Common myeloid progenitor, CD34-positive (primary cell): Measurements from ENCODE around the gene EPS8L1.
A peak's percentile ranks its signal among the peaks of the same experiment; 100 is the strongest.

ENCODE experiments used
- CTCF ChIA-PET: fragments of 350-600 bp; sonication (Branson Sonifier 250); formaldehyde crosslinking; loops from one replicate; lab custom pipeline; 2021; ENCODE audit warnings: antibody characterized with exemption; lab: Charles Lee
- POLR2A ChIA-PET: fragments of 350-600 bp; sonication (Branson Sonifier 250); formaldehyde crosslinking; loops from one replicate; lab custom pipeline; 2021; ENCODE audit warnings: antibody characterized with exemption; lab: Charles Lee
- DNase-seq, 3 donors: peaks; one replicate each; pipeline versions ENCODE4 v3.0.0 to v3.0.0-alpha.2; 2013
- H3K27ac ChIP-seq, 2 experiments: 1 replicate in 1 of 2; 2 replicates in 1 of 2; pipeline ENCODE4 v1.7.0; 2013; ENCODE audit warnings: inconsistent platforms in 2 of 2, low read length in 2 of 2, mild to moderate bottlenecking in 2 of 2, low read depth in 1 of 2, moderate library complexity in 1 of 2; ENCODE audit not compliant: severe bottlenecking in 2 of 2, insufficient read depth in 1 of 2, poor library complexity in 1 of 2
- H3K27me3 ChIP-seq, 5 experiments: replicated peaks in 2 of 5; 1 replicate in 3 of 5; 2 replicates in 2 of 5; pipeline versions ENCODE4 v1.6.1 to v1.7.0; 2013; ENCODE audit warnings: low read length in 4 of 5, mild to moderate bottlenecking in 2 of 5, moderate library complexity in 2 of 5, inconsistent platforms in 1 of 5; ENCODE audit not compliant: insufficient read depth in 5 of 5, control insufficient read depth in 4 of 5
- H3K36me3 ChIP-seq, 4 experiments: 1 replicate in 2 of 4; 2 replicates in 2 of 4; pipeline versions ENCODE4 v1.6.1 to v1.7.0; 2013; ENCODE audit warnings: low read length in 3 of 4, control low read depth in 1 of 4, mild to moderate bottlenecking in 1 of 4; ENCODE audit not compliant: control insufficient read depth in 4 of 4, insufficient read depth in 4 of 4
- H3K4me1 ChIP-seq, 4 experiments: 1 replicate in 3 of 4; 2 replicates in 1 of 4; pipeline versions ENCODE4 v1.6.1 to v1.7.1; 2013; ENCODE audit warnings: low read length in 3 of 4, mild to moderate bottlenecking in 3 of 4, control low read depth in 1 of 4, inconsistent platforms in 1 of 4, moderate library complexity in 1 of 4; ENCODE audit not compliant: control insufficient read depth in 4 of 4, insufficient read depth in 4 of 4; ENCODE audit errors: control extremely low read depth in 1 of 4
- H3K4me3 ChIP-seq, 7 experiments: 1 replicate in 4 of 7; 2 replicates in 3 of 7; pipeline versions ENCODE4 v1.5.1 to v1.7.0; 2013; ENCODE audit warnings: mild to moderate bottlenecking in 7 of 7, low read length in 6 of 7, moderate library complexity in 6 of 7, inconsistent platforms in 2 of 7, low read depth in 2 of 7, control low read depth in 1 of 7; ENCODE audit not compliant: insufficient read depth in 4 of 7, control insufficient read depth in 1 of 7; ENCODE audit errors: extremely low read depth in 1 of 7
- H3K9me3 ChIP-seq, 5 experiments: 1 replicate in 4 of 5; 2 replicates in 1 of 5; pipeline versions ENCODE4 v1.6.1 to v1.7.1; 2013; ENCODE audit warnings: low read length in 4 of 5, mild to moderate bottlenecking in 2 of 5, inconsistent platforms in 1 of 5, low read depth in 1 of 5, moderate library complexity in 1 of 5; ENCODE audit not compliant: control insufficient read depth in 4 of 5, insufficient read depth in 2 of 5; ENCODE audit errors: control extremely low read depth in 1 of 5
- WGBS: methylation state at CpG from one replicate; pipeline ENCODE4 v1.1.5; 2013; ENCODE audit not compliant: insufficient coverage; 5-methylcytosine and 5-hydroxymethylcytosine counted together

EPS8L1 gene

DNA sequence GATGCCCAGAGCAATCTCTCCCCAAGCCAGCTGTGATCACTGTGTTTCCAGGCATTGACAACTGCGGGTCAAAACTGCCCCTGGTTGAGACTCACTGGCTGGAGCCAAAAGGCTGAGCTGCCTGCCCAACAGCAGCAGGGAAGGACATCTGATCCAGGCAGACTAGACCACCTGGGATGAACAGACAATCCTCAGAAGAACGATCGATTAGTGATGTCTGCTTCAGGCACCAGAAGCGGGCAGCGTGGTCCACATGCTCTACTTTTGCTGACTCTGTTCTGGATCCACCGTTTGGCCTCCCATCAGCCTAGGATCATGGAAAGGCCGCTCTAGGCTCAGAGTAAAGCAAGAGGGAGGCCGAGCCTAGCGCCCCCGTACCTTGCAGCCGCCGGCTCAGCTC, 27.7 kb upstream of the EPS8L1 start:
- no peak for DNase-seq
- Histone ChIP-seq H3K4me1 (peaks cover 0 to 3% (median 1%) of the 10 kb centered on the region in 4 experiments), H3K27me3 (no peaks in the 10 kb centered on the region), H3K27ac (no peak overlapping the region), H3K36me3 (peaks cover 7 to 62% (median 53%) of the 10 kb centered on the region in 4 experiments), H3K9me3 (no peaks in the 10 kb centered on the region), H3K4me3 (no peak overlapping the region)
- CTCF ChIA-PET: interaction anchor here (1.5 kb wide), 1 partner anchor 167 kb away, joined by 3 read pairs; no protein-coding TSS in a partner anchor
- 95% methylated on average over 12 of the region's 12 CpGs for WGBS
- POLR2A ChIA-PET: no interaction called here

DNA sequence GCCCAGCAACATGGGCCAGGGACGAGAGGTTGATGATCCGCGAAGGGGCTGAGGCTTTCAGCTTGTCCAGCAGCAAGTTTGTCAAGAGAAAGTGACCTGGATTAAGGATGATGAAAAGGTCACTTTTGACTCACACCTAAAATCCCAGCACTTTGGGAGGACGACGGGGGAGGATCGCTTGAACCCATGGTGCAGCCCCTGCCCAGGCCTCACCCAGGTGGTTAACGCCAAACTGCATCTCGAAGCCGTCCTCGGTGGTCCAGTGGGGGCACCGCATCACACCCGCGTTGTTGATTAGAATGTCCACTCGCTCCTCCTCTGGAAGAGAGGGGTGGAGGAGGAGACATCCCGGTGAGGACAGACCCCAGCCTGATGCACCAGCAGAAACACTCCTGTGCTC, 27.2 kb upstream of the EPS8L1 start:
- H3K27ac ChIP-seq: no peak overlapping the region
- POLR2A ChIA-PET: interaction anchor here (0.6 kb wide), 1 partner anchor 553 kb away, joined by 3 read pairs; no protein-coding TSS in a partner anchor
- H3K9me3 ChIP-seq: no peaks in the 10 kb centered on the region
- no peaks in the 10 kb centered on the region for H3K4me1 ChIP-seq
- CTCF ChIA-PET: interaction anchor here (1.5 kb wide), 1 partner anchor 167 kb away, joined by 3 read pairs; no protein-coding TSS in a partner anchor
- 98% methylated on average over 15 of the region's 15 CpGs for WGBS
- no peaks in the 10 kb centered on the region for H3K27me3 ChIP-seq
- no peak for DNase-seq
- no peak overlapping the region for H3K4me3 ChIP-seq
- H3K36me3 ChIP-seq: peaks cover 7 to 62% (median 54%) of the 10 kb centered on the region in 4 experiments

DNA sequence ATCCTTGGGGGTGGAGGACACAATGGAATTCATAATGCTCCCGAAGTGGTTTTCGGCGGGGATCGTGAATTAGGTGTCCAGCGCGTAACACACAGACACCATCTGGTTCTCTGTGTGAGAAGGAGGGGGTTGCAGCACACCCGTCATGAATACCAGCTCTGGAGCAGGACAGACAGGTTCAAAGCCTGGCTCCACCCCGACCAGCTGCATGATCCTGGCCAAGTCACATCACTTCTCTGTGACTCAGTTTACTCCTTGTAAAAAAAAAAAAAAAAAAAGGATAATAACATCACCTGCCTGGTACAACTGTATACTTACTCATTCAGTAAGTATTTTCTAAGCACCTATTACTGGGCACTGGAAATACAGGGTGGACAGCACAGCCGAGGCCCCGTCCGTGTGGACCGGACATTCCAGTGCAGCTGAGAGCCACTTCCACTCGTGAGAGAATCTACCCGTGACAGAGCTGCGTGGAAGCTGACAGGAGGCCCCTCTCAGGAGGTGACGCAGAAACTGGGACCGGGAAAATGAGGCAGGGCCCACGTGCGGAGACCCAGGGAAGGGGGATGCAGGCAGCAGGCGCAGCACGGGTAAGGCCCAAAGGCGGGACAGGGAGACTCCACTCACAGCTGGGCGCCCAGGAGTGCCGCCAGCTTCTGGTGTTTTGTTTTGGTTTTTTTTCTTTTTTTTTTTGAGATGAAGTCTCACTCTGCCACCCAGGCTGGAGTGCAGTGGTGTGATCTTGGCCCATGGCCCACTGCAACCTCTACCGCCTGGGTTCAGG, 24.7 kb upstream of the EPS8L1 start:
- 97% methylated on average over 19 of the region's 25 CpGs for WGBS
- Histone ChIP-seq H3K36me3 (peaks cover 9 to 62% (median 52%) of the 10 kb centered on the region in 4 experiments), H3K4me1 (no peaks in the 10 kb centered on the region), H3K9me3 (no peaks in the 10 kb centered on the region), H3K4me3 (no peak overlapping the region), H3K27ac (no peak overlapping the region), H3K27me3 (no peaks in the 10 kb centered on the region)
- POLR2A ChIA-PET: no interaction called here
- no peak for DNase-seq
- CTCF ChIA-PET: interaction anchor here (0.6 kb wide), 1 partner anchor 172 kb away, joined by 3 read pairs; no protein-coding TSS in a partner anchor

DNA sequence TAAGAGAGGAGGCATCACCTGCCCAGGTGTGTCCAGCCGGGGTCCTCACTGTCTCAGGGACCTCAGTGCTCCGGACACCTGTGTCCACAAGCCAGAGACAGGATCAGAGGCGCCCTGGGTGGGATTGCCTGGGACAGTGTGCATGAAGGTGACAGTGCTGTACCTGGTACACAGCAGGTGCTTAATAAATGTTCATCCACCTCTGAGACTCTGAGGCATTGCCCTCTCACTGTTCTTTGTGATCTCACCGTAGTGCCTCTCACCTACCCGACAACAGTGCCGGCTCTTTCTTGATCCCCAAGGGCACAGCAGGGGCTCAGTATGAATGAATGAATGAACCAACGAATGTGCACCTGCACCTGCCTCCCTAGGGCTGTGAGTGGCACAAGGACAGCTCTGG, 21.9 kb upstream of the EPS8L1 start:
- no peaks in the 10 kb centered on the region for H3K27me3 ChIP-seq
- no peak overlapping the region for H3K4me3 ChIP-seq
- CTCF ChIA-PET: no interaction called here
- H3K9me3 ChIP-seq: no peaks in the 10 kb centered on the region
- H3K4me1 ChIP-seq: no peaks in the 10 kb centered on the region
- POLR2A ChIA-PET: no interaction called here
- 100% methylated on average over 7 of the region's 7 CpGs for WGBS
- H3K36me3 ChIP-seq: peaks cover 7 to 52% (median 40%) of the 10 kb centered on the region in 4 experiments
- DNase-seq: no peak
- H3K27ac ChIP-seq: no peak overlapping the region

DNA sequence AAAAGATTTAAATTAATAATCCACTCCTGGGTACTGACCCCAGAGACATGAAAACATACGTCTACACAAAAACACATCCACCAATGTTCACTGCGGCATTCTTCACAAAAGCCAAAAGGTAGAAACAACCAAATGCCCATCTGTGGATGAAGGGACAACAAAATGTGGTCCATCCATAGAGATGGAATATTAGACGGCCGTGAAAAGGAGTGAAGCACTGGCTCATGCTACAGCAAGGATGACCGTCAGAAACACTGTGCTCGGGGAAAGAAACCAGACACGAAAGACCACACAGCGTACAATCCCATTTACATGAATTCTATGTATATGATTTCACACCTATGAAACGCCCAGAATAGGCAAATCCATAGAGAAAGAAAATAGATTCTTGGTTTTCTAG, 18.8 kb upstream of the EPS8L1 start:
- peaks cover 9 to 43% (median 32%) of the 10 kb centered on the region in 4 experiments for H3K36me3 ChIP-seq
- no peak overlapping the region for H3K4me3 ChIP-seq
- no peak for DNase-seq
- 100% methylated on average over 2 of the region's 9 CpGs for WGBS
- H3K4me1 ChIP-seq: peaks cover 0 to 3% (median 0%) of the 10 kb centered on the region in 4 experiments
- H3K27ac ChIP-seq: no peak overlapping the region
- no peaks in the 10 kb centered on the region for H3K27me3 ChIP-seq
- POLR2A ChIA-PET: no interaction called here
- CTCF ChIA-PET: interaction anchor here (0.6 kb wide), 1 partner anchor 13 kb away, joined by 3 read pairs; no protein-coding TSS in a partner anchor
- H3K9me3 ChIP-seq: no peaks in the 10 kb centered on the region

DNA sequence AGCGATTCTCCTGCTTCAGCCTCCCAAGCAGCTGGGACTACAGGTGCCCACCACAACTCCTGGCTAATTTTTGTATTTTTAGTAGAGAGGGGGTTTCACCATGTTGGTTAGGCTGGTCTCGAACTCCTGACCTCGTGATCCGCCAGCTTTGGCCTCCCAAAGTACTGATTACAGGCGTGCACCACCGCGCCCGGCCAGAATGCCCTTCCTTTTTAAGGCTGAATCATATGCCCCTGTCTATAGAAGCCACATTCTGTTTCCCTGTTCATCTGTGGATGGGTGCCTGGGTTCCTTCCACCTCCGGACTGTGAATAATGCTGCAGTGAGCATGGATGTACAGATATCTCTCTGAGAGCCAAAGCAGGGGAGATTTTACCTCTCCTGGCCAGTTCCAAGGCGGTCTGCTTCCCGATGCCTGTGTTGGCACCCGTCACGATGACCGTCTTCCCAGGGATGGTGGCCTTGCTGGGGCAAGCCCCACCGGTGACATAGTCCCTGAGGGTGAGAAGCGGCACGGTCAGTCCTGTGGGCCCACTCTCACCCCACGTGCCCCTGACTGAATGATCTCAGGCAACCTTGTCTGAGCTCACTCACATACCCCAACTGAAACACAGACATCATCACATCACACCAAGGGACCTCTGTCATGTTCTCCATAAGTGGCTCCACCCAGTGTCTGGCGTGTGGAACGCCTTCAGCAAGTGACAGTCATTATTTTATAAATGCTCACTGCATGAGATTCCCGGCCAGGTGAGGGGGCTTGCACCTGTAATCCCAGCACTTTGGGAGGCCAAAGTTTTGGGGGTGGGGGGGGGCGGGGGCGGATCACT, 16.7 kb upstream of the EPS8L1 start:
- H3K4me1 ChIP-seq: peaks cover 0 to 10% (median 8%) of the 10 kb centered on the region in 4 experiments
- DNase-seq: peak in 2 of 3 donors; percentile 55 to 62
- no peak overlapping the region for H3K27ac ChIP-seq
- peaks cover 7 to 32% (median 22%) of the 10 kb centered on the region in 4 experiments for H3K36me3 ChIP-seq
- ChIA-PET CTCF (interaction anchor here (0.5 to 1.8 kb wide), 2 partner anchors 178 to 762 kb away, joined by 3 to 9 read pairs; no protein-coding TSS in a partner anchor), POLR2A (no interaction called here)
- 95% methylated on average over 19 of the region's 23 CpGs for WGBS
- no peaks in the 10 kb centered on the region for H3K27me3 ChIP-seq
- H3K9me3 ChIP-seq: no peaks in the 10 kb centered on the region
- H3K4me3 ChIP-seq: no peak overlapping the region
